Upper lobe of left lung (tissue), 4 donors: ENCODE results near the gene NBPF4.

Experiments used
- CTCF ChIP-seq, 6 experiments: fragments of 450-650 bp in 4 of 6; fragments of 200-600 bp in 2 of 6; sonication (generic) in 2 of 6; IDR thresholded peaks; one replicate each; pipeline ENCODE4 v1.5.1; 2016 to 2019; ENCODE audit warnings: antibody characterized with exemption in 6 of 6
- EP300 ChIP-seq, 4 donors: sonication (generic); formaldehyde crosslinking; IDR thresholded peaks; one replicate each; pipeline ENCODE4 v1.5.1; 2017; ENCODE audit warnings: antibody characterized with exemption in 4 of 4, control low read depth in 2 of 4
- POLR2A ChIP-seq, 4 donors: fragments of 450-650 bp; IDR thresholded peaks; one replicate each; pipeline ENCODE4 v1.5.1; 2016 to 2017; ENCODE audit warnings: antibody characterized with exemption in 4 of 4, mild to moderate bottlenecking in 2 of 4
- POLR2AphosphoS5 ChIP-seq, 2 donors: sonication (generic); formaldehyde crosslinking; IDR thresholded peaks; one replicate each; pipeline ENCODE4 v1.5.1; 2017; ENCODE audit warnings: antibody characterized with exemption in 2 of 2

GRCh38 chr1:108182959-108183700, 60.7 kb downstream of the NBPF4 start:
- TF ChIP-seq CTCF (IDR thresholded peaks at IDR 0.05) (no peak), POLR2AphosphoS5 (IDR thresholded peaks at IDR 0.05) (no peak), POLR2A (IDR thresholded peaks at IDR 0.05) (no peak), EP300 (IDR thresholded peaks at IDR 0.05) (no peak)
